Measurements from ENCODE around the gene HCN3. TPM values are rescaled to one million over a fixed set of nuclear protein-coding genes. Genes with fewer than 3 reads are reported as not detected.
"Not testable (repeated sequence)": the region's sequence is repeated elsewhere in the genome, so short reads cannot be mapped to it uniquely, and the experiment has no call there.

HCN3 gene
- total RNA-seq, 1 donor from 2014 or later = 7.3 TPM

- Mint-ChIP-seq H3K4me1 (ENCODE audit: unreplicated experiment) (peaks cover 27% of the 10 kb centered on the region), H3K27me3 (ENCODE audit: unreplicated experiment) (peaks cover 19% of the 10 kb centered on the region), H3K4me3 (ENCODE audit: unreplicated experiment) (peak overlapping the region; percentile 92), H3K27ac (ENCODE audit: unreplicated experiment) (peak overlapping the region; percentile 90), H3K36me3 (ENCODE audit: low read depth, unreplicated experiment) (peaks cover 15% of the 10 kb centered on the region), H3K9me3 (ENCODE audit: unreplicated experiment) (no peaks in the 10 kb centered on the region)
- TF ChIP-seq CTCF (IDR thresholded peaks at IDR 0.05; ENCODE audit: unreplicated experiment) = peak; percentile 29
- DNase-seq (ENCODE audit: low spot score) = peak; percentile 95
Observed at GRCh38 chr1:155244368-155245162, 32.7 kb upstream of the HCN3 start.

GRCh38 chr1:155245163-155245524 lies 32.1 kb upstream of the HCN3 start:
- H3K27ac Mint-ChIP-seq (ENCODE audit: unreplicated experiment) = peak overlapping the region; percentile 86
- DNase-seq (ENCODE audit: low spot score) = no peak
- H3K4me1 Mint-ChIP-seq (ENCODE audit: unreplicated experiment) = peaks cover 27% of the 10 kb centered on the region
- TF ChIP-seq CTCF (IDR thresholded peaks at IDR 0.05; ENCODE audit: unreplicated experiment) = no peak
- H3K27me3 Mint-ChIP-seq (ENCODE audit: unreplicated experiment) = peaks cover 19% of the 10 kb centered on the region
- no peaks in the 10 kb centered on the region for H3K9me3 Mint-ChIP-seq (ENCODE audit: unreplicated experiment)
- peak overlapping the region; percentile 92 for H3K4me3 Mint-ChIP-seq (ENCODE audit: unreplicated experiment)
- peaks cover 15% of the 10 kb centered on the region for H3K36me3 Mint-ChIP-seq (ENCODE audit: low read depth, unreplicated experiment)

GRCh38 chr1:155246796-155247195 lies 30.5 kb upstream of the HCN3 start:
- H3K36me3 Mint-ChIP-seq (ENCODE audit: low read depth, unreplicated experiment) = peaks cover 15% of the 10 kb centered on the region

GRCh38 chr1:155247667-155248553 lies 29.4 kb upstream of the HCN3 start:
- Mint-ChIP-seq H3K4me3 (ENCODE audit: unreplicated experiment) (no peak overlapping the region), H3K9me3 (ENCODE audit: unreplicated experiment) (no peaks in the 10 kb centered on the region), H3K36me3 (ENCODE audit: low read depth, unreplicated experiment) (peaks cover 15% of the 10 kb centered on the region), H3K27ac (ENCODE audit: unreplicated experiment) (no peak overlapping the region), H3K4me1 (ENCODE audit: unreplicated experiment) (peaks cover 20% of the 10 kb centered on the region), H3K27me3 (ENCODE audit: unreplicated experiment) (peaks cover 10% of the 10 kb centered on the region)
- no peak for TF ChIP-seq CTCF (IDR thresholded peaks at IDR 0.05; ENCODE audit: unreplicated experiment)
- DNase-seq (ENCODE audit: low spot score) = no peak

More at GRCh38 chr1:155246796-155247195, 30.5 kb upstream of the HCN3 start:
- Mint-ChIP-seq H3K4me3 (ENCODE audit: unreplicated experiment) (peak overlapping the region; percentile 56), H3K4me1 (ENCODE audit: unreplicated experiment) (peaks cover 20% of the 10 kb centered on the region), H3K27me3 (ENCODE audit: unreplicated experiment) (peaks cover 12% of the 10 kb centered on the region)
- H3K9me3 Mint-ChIP-seq (ENCODE audit: unreplicated experiment); H3K27ac Mint-ChIP-seq (ENCODE audit: unreplicated experiment); DNase-seq (ENCODE audit: low spot score): not testable (repeated sequence)

- H3K36me3 Mint-ChIP-seq (ENCODE audit: low read depth, unreplicated experiment) = peaks cover 15% of the 10 kb centered on the region
- no peak for DNase-seq (ENCODE audit: low spot score)
- H3K27me3 Mint-ChIP-seq (ENCODE audit: unreplicated experiment) = peaks cover 16% of the 10 kb centered on the region
- H3K4me1 Mint-ChIP-seq (ENCODE audit: unreplicated experiment) = peaks cover 25% of the 10 kb centered on the region
- no peak overlapping the region for H3K27ac Mint-ChIP-seq (ENCODE audit: unreplicated experiment)
- TF ChIP-seq CTCF (IDR thresholded peaks at IDR 0.05; ENCODE audit: unreplicated experiment) = no peak
- no peak overlapping the region for H3K4me3 Mint-ChIP-seq (ENCODE audit: unreplicated experiment)
- no peaks in the 10 kb centered on the region for H3K9me3 Mint-ChIP-seq (ENCODE audit: unreplicated experiment)
Observed at GRCh38 chr1:155250246-155250632, 27.0 kb upstream of the HCN3 start.
